H7 (cell line): Measurements from ENCODE around the gene PACSIN1. TPM values are rescaled to one million over a fixed set of nuclear protein-coding genes. Genes with fewer than 3 reads are reported as not detected.
A peak's percentile ranks its signal among the peaks of the same experiment; 100 is the strongest.
"Not testable (repeated sequence)": the region's sequence is repeated elsewhere in the genome, so short reads cannot be mapped to it uniquely, and the experiment has no call there.

ENCODE experiments used
- DNase-seq: peaks from one replicate; pipeline ENCODE4 v3.0.0; 2012
- H3K27me3 ChIP-seq: 2 replicates; pipeline ENCODE4 v1.6.0; 2011; ENCODE audit warnings: mild to moderate bottlenecking, low read length; ENCODE audit not compliant: control insufficient read depth, insufficient read depth
- H3K36me3 ChIP-seq: replicated peaks from 2 replicates; pipeline ENCODE4 v1.5.1; 2011; ENCODE audit warnings: low read length; ENCODE audit not compliant: control insufficient read depth, insufficient read depth
- H3K4me3 ChIP-seq: 2 replicates; pipeline ENCODE4 v1.5.1; 2011; ENCODE audit warnings: low read depth, mild to moderate bottlenecking, control low read depth, low read length, moderate library complexity; ENCODE audit not compliant: insufficient read depth
- total RNA-seq: library from RNA; depleted of rRNA; stranded (reverse); fragments of >200 nt; shearing (Covaris generic); gene quantifications from 2 replicates; pipeline ENCODE4 v1.2.3, GENCODE V29; 2014

Gene PACSIN1
- total RNA-seq, 1 experiment from 2014 or later = 3.4 TPM

GRCh38 chr6:34485321-34486060, 19.6 kb downstream of the PACSIN1 start:
- H3K36me3 ChIP-seq = no peaks in the 10 kb centered on the region
- no peak overlapping the region for H3K4me3 ChIP-seq
- DNase-seq = peak; percentile 34
- H3K27me3 ChIP-seq = no peaks in the 10 kb centered on the region

GRCh38 chr6:34486106-34486740, 20.3 kb downstream of the PACSIN1 start:
- H3K36me3 ChIP-seq = no peaks in the 10 kb centered on the region
- H3K4me3 ChIP-seq = no peak overlapping the region
- peak; percentile 27 for DNase-seq
- no peaks in the 10 kb centered on the region for H3K27me3 ChIP-seq

- H3K4me3 ChIP-seq, H3K27me3 ChIP-seq, H3K36me3 ChIP-seq, DNase-seq: not testable (repeated sequence)
Measured at GRCh38 chr6:34486886-34487285, 21.0 kb downstream of the PACSIN1 start.

- Histone ChIP-seq H3K27me3 (no peaks in the 10 kb centered on the region), H3K36me3 (no peaks in the 10 kb centered on the region), H3K4me3 (no peak overlapping the region)
- DNase-seq = no peak
Measured at GRCh38 chr6:34487536-34487935, 21.7 kb downstream of the PACSIN1 start.

GRCh38 chr6:34489207-34489805, 23.4 kb downstream of the PACSIN1 start:
- DNase-seq = no peak
- H3K4me3 ChIP-seq = no peak overlapping the region
- no peaks in the 10 kb centered on the region for H3K36me3 ChIP-seq
- no peaks in the 10 kb centered on the region for H3K27me3 ChIP-seq

GRCh38 chr6:34490390-34491090, 24.7 kb downstream of the PACSIN1 start:
- H3K36me3 ChIP-seq = no peaks in the 10 kb centered on the region
- no peak overlapping the region for H3K4me3 ChIP-seq
- no peaks in the 10 kb centered on the region for H3K27me3 ChIP-seq
- peak; percentile 38 for DNase-seq

- DNase-seq = peak; percentile 42
- H3K36me3 ChIP-seq = no peaks in the 10 kb centered on the region
- no peak overlapping the region for H3K4me3 ChIP-seq
- H3K27me3 ChIP-seq = no peaks in the 10 kb centered on the region
Measured at GRCh38 chr6:34491091-34491430, 25.2 kb downstream of the PACSIN1 start.

- peak; percentile 5 for DNase-seq
- no peaks in the 10 kb centered on the region for H3K27me3 ChIP-seq
- H3K4me3 ChIP-seq = no peak overlapping the region
- H3K36me3 ChIP-seq = no peaks in the 10 kb centered on the region
Measured at GRCh38 chr6:34493344-34493743, 27.5 kb downstream of the PACSIN1 start.

GRCh38 chr6:34494973-34495372, 29.1 kb downstream of the PACSIN1 start:
- H3K27me3 ChIP-seq = no peaks in the 10 kb centered on the region
- no peak overlapping the region for H3K4me3 ChIP-seq
- H3K36me3 ChIP-seq = no peaks in the 10 kb centered on the region
- DNase-seq = no peak

- Histone ChIP-seq H3K4me3 (no peak overlapping the region), H3K36me3 (no peaks in the 10 kb centered on the region), H3K27me3 (no peaks in the 10 kb centered on the region)
- peak; percentile 29 for DNase-seq
Measured at GRCh38 chr6:34496103-34496685, 30.3 kb downstream of the PACSIN1 start.

- Histone ChIP-seq H3K36me3 (no peaks in the 10 kb centered on the region), H3K27me3 (no peaks in the 10 kb centered on the region), H3K4me3 (no peak overlapping the region)
- DNase-seq = peak; percentile 9
Measured at GRCh38 chr6:34497411-34497810, 31.5 kb downstream of the PACSIN1 start.

GRCh38 chr6:34506718-34507117, 40.8 kb downstream of the PACSIN1 start:
- Histone ChIP-seq H3K4me3 (no peak overlapping the region), H3K27me3 (no peaks in the 10 kb centered on the region), H3K36me3 (no peaks in the 10 kb centered on the region)
- DNase-seq = peak; percentile 55

- H3K4me3 ChIP-seq = no peak overlapping the region
- no peaks in the 10 kb centered on the region for H3K36me3 ChIP-seq
- no peak for DNase-seq
- H3K27me3 ChIP-seq = no peaks in the 10 kb centered on the region
Measured at GRCh38 chr6:34508425-34508824, 42.5 kb downstream of the PACSIN1 start.

GRCh38 chr6:34509782-34510181, 43.9 kb downstream of the PACSIN1 start:
- H3K4me3 ChIP-seq = no peak overlapping the region
- H3K27me3 ChIP-seq = peaks cover 5% of the 10 kb centered on the region
- DNase-seq = no peak
- H3K36me3 ChIP-seq = no peaks in the 10 kb centered on the region
